DMS 273 treated with DMSO at 0.1 percent for 48 hours (cell line): ENCODE data around the gene LILRB5.
"Not testable (repeated sequence)": the region's sequence is repeated elsewhere in the genome, so short reads cannot be mapped to it uniquely, and the experiment has no call there.

Experiments
- DNase-seq: peaks from one replicate; lab custom pipeline; 2025; lab: John Stamatoyannopoulos, UW

LILRB5 gene

DNA sequence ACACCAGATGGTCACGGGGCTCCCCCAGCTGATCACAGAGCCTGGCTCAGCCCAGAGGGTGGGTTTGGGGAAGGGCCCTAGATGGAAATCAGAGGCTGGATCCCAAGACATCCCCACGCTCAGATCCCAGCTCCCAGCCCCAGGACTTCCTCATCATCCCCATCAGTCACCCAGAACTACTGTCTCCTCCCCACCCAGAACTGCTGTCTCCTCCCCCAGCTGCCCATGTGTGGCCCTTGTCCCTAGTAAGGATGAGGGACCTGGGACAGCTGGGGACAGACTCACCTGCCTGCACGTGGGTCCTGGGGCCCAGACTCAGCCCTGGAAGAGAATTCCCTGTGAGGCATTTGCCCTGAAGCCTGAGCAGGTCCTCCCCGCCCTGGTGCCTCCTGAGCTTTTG, 14.8 kb downstream of the LILRB5 start:
- not testable (repeated sequence) for DNase-seq

DNA sequence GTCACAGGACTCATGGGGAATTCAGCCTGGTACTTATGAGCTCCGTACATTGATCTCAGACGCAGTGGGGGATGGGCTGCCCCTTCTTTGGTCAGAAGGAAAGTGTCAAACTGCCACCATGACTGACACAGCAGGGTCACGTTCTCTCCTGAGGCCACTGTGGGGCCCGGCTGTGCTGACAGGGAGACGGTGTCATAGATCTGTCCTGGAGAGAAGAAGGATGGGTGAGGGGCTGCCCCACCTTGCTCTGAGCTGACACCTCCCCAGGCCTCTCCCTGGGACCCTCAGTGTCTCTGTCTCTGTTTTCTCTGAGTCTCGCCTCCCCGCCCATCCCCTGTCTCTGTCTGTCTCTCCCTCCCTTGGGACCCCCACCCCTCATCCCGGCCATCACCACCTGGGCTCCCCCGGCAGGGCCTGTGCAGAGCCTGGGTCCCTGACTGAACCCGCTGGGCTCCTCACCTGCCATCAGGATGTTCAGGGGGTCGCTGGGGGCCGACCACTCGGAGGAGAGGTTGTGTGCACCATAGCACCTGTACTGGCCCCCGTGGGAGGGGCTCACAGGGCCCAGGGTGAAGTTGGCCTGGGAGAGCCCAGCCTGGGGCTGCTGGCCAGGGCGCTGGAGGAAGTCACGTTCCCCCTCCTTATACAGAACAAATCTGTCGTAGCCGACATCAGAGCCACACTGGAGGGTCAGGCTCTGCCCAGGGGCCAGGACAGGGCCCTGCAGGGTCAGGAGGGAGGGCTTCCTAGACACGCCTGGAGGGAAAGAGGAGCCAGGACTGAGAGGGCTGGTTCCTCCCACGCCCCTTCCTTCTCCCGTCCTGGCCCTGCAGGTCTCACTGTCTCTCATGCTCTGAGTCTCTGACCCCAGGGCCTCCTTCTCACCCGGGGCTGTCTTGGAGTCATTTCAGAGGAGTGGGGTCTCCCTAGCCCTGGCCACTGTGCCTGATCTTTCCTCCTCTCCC, 16.4 kb downstream of the LILRB5 start:
- not testable (repeated sequence) for DNase-seq

DNA sequence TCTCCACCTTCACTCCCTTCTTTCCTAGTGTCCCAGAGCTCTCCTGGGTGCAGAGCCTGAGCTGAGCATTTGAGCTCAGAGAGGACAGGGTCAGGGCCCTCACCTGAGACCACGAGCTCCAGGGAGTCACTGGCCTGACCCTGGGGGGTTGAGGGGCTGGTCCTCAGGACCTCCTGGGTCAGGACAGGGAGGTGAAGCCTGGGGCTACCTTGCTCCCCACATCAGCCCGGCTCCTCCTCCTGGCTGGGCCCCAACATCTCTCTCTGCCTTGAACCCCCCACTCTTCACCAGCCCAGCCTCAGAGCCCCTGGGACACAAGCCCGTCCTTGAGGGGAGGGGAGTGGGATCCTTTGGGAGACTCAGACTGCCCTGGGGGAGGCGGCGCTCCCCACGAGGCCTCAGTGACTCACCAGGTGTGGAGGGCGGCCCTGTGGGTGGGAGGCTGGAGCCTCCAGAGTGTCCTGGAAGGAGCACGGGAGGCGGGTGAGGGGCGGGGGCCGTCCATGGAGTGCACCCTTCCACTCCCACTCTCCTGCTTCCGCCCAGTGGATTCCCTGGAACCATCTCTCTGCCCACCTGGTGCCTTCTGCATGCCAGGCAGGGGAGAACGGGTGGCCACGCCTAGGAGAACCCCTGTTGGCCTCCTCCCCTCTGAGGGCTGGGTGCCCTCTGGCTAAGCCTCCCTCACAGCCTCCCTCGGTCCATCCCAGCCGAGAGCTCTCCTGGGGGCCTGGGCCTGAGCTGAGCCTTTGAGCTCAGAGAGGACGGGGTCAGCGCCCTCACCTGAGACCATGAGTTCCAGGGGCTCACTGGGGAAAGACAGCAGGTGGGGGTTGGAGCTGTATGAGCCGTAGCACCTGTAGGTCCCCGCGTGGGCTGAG, 17.3 kb downstream of the LILRB5 start:
- not testable (repeated sequence) for DNase-seq

DNA sequence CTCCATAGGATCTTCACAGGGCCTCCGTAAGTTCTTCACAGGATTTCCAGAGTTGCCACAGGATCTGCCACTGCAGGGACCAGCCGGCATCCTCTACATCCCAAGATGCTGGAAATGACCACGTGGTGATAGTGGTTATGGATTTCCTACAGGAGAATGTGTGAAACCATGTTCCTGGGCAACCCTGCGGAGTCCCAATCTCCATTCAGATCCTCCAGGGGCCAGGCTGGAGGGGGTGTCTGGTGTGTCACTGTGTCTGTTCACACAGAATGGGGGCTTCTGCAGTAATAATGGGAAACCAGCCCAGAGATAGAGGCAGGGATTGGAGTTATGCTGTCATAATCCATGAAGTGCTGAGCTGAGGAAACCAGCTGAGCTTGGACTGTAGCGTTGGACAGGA, 23.1 kb downstream of the LILRB5 start:
- DNase-seq = no peak

DNA sequence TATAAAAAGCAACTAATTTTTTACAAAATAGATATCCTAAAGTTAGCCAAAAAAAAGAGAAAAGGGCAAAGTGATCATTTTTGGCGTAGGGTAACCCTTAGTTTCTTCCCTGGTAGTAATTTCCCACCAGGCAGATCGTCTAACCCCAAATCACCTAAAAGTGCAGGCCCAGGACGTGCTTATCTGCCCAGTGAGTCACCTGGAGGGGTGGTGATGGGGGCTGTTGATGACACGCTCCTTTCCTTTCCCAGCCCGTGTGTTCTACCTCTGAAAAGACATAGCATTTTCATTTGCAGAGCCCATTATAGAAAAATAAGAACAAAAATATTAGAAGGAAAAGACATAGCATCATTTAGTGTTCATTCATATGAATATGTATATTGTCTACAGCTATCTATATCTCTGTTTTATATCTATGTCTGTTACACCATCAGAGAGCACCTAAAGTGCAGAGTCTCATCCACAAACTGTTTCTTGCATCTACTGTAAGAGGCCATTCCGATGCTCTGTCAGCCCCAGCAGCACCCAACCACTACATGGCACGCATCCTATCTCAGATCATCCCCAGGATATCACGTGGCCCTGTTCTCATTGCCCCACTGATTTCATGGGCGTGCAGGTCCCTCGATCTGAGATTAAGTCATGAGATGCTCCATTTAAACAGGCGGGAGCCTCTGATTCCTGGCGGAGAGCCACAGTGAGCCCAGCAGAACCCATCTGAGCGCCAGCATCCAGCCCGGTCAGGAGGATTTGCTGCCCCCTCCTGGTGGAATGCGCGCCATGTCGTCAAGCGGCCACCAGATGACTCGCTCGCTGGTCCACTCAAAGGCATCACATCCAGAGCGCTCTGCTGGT, 25.8 kb downstream of the LILRB5 start:
- peak; percentile 65 for DNase-seq

DNA sequence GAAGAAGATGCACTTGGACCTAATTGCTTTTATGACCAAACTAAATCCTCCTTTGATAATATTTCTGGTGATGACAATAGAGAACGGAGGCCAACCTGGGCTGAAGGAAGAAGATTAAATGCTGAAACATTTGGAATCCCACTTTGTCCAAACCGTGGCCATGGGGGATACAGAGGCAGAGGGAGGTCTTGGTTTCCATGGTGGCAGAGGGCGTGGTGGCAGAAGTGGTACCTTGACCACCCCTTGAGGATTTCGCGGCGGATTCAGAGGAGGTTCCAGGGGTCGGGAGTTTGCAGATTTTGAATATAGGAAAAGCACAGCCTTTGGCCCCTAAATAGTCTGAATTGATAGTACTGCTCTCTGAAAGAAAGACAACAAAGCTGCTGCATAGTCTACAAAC, 27.0 kb downstream of the LILRB5 start:
- DNase-seq = no peak

DNA sequence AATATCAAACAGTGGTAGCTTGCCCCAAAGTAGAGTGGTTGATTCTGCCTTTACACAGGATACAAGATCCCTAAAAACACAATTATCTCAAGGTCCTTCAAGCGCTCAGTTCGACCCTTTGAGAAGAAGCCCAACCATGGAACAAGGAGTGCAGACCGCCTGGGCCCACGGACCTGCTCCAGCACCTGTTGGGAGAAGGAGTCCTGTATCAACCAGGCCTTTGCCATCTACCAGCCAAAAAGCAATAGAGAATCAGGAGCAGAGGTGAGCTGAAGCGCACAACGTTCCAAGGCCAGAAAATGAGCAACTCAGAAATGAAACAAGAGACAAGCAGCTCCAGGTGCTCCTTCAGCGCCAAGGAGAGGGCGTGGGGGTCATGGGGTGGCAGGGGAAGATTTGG, 27.9 kb downstream of the LILRB5 start:
- DNase-seq = no peak

DNA sequence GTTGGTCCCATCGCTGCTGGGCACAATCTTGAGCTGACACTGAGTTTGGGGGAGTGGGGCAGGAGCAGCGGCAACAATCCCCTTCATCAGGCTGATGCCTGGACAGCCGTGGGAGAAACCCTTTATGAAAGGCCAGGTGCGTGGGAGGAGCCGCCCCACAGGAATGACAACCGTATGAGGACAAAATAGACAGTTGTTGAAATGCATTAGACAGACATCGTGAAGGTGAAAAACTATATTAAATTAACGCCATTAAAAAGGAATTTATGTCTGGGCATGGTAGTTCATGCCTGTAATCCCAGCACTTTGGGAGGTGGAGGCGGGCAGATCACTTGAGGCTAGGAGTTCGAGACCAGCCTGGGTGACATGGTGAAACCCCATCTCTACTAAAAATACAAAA, 32.5 kb downstream of the LILRB5 start:
- not testable (repeated sequence) for DNase-seq

DNA sequence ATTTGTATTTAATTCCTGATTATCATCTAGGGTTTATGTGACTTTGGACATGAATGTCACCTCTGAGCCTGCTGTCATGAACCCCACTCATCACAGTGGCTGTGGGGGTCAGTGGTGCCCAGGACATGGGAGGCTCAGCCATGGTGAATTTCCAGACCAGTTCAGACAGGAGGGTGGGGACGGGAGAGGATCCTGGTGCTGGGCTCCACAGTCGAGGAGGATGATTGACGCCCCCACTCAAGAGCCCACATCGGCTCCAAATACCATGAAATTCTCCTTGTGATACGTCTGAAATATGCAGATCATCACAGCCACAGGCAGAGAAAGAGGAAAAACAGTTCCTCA, 33.2 kb downstream of the LILRB5 start:
- not testable (repeated sequence) for DNase-seq

DNA sequence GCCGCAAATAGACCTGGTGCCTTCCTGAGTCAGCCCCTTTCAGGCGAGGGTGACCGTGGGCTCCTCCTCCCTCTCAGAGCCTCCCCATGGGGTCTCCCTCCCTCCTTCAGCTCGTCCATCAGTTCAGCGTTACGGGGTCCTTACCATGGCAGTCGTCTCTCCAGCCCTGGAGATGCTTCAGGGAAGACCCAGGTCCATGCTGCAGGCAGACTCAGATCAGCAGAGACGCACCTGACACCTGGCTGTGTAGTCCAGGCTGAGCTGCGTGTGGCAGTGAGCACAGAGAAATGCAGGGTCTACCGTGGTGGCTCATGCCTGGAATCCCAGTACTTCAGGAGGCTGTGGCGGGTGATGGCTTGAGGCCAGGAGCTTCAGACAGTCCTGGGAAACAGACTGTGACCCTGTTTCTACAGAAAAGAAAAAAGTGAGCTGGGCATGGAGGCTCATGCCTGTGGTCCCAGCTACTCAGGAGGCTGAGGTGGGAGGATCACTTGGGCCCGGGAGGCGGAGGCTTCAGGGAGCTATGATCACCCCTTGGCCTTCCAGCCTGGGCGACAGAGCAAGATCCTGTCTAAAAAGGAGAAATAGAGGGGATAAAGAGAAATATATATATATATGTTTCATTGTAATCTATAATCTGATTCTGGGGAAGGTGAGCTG, 33.7 kb downstream of the LILRB5 start:
- DNase-seq = not testable (repeated sequence)

DNA sequence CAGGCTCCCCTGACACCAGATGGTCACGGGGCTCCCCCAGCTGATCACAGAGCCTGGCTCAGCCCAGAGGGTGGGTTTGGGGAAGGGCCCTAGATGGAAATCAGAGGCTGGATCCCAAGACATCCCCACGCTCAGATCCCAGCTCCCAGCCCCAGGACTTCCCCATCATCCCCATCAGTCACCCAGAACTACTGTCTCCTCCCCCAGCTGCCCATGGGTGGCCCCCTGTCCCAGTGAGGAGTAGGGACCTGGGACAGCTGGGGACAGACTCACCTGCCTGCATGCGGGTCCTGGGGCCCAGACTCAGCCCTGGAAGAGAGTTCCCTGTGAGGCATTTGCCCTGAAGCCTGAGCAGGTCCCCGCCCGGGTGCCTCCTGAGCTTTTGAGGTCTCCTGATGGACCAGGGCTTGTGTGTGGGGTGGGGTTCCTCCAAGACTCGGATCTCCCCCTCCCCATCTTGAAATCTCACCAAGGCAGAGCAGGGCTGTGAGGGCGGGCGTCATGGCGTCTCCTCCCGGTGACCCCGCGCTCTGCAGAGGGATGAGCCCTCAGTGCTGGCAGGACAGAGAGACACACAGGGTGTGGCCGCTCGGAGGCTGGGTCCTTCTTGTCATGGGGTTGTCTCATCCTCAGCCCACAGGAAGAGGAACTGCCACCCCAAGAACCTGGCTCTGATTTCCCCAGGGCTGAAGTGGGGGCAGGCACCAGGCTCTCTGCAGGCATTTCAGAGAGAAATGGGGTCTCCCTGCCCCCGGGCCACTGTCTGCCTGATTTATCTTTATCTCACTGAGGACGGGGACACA, 34.4 kb downstream of the LILRB5 start, which contains the start of gene LILRB3:
Gene LILRB3, minus strand, starts transcription at position 534 of the 803 bp plus-strand sequence. Its CDS starts 31 bp downstream, at position 503.
- not testable (repeated sequence) for DNase-seq

DNA sequence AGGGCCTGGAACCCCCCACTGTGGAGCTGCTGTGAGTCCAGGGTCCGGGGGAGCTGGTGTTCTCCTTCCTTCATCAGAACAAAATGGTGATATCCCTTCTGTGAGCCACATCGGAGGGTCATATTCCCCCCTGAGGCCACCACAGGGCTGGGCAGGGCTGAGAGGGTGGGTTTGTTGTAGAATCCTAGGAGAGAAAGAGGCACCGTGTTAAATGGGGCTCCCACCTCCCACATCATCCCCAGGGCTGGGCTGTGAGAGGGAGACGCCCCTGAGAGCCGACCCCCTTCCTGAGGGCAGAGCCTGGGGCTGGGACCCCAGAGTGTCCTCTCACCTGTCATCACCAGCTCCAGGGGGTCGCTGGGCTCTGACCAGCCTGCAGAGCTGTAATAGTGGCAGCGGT, 35.1 kb downstream of the LILRB5 start:
- not testable (repeated sequence) for DNase-seq

DNA sequence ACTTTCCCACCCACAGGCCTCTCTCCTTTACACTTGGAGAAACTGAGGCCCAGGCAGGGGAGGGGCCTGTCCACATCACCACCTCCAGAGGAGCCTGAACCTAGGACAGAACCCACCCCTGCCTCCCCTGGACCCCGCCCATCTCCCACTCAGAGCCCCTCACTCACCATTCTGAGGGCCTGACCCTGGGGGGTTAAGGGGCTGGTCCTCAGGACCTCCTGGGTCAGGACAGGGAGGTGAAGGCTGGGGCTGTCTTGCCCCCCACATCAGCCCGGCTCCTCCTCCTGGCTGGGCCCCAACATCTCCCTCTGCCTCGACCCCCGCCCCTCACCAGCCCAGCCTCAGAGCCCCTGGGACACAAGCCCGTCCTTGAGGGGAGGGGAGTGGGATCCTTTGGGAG, 37.4 kb downstream of the LILRB5 start:
- DNase-seq = not testable (repeated sequence)

DNA sequence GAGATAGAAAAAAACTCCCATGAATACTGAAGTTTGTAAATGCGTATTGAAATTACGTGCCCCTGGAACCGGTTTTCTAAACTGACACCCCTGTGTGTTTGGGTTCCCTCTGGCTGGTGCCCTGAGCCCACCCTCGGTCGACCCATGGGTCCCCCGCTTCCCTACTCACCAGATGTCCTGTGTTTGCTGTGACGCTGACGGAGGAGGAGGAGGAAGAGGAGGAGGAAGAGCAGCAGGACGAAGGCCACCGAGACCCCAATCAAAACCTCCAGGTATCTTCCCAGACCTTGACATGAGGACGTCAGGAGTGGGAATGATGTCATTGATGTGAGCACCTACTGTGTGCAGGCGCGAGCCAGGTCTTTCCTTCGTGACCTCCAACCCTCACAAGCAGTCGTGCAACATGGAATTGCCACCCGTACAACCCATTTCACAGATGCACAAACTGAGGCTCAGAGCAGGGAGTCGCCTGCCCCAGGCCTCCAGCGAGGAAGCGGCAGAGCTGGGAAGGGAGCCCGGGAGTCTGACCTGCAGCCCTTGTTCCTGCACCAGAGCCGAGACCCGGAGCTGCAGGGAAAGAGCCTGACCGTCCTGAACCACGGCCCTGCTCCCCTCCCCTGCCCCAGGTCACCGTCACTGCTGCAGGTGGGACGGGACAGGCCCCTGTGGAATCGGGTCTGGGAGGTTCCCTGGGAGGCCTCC, 38.0 kb downstream of the LILRB5 start:
- no peak for DNase-seq

DNA sequence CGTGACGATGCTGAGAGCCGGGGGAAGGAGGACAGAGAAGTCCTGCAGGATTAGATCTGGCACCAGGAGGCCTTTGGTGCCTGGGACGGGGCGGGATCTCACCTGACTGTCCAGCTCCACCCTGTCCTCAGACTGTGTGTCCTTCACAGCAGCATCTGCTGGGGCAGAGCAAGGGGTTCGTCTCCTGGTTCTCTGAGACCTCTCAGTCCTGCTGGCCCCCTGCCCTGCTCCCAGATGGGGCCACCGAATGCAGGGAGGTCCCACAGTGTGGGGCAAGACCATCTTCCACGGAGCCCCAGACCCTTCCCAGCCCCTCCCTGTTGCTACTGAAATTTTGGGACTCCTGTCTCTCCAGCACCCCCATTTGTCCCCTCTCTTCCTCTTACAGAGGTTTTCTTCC, 38.8 kb downstream of the LILRB5 start:
- DNase-seq = no peak

DNA sequence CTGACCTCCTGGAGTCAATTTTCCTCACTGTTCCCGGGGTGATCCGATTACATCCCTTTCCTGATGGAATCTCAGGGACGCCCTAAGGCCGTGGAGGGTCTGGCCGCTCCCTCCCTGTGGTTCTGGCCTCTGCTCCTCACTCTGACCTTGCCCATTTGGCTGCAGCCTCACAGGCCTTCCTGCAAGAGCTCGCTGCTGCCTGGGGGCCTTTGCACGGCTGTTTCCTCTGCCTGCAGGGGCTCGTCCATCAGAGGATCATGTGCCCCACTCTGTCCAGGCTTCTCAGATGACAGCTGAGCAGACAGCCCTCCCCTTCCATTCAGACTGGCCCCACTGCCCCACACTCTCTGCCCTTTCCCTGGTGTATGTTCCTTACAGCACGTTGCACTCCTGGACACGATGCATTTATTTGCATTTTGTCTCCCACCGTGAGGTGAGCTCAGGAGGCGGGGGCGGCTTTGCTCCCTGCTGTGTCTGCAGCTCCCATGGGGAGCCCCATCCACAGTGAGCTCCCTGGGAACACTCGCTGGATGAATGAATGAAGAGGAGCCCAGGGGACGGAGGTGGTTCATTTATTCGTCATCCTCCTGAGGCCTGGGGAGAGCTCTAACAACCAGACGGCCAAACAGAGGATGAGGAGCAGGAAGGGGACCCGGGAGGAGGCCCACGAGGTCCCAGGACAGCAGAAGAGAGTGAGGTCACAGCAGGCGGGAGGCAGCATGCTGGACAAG, 39.4 kb downstream of the LILRB5 start:
- not testable (repeated sequence) for DNase-seq

DNA sequence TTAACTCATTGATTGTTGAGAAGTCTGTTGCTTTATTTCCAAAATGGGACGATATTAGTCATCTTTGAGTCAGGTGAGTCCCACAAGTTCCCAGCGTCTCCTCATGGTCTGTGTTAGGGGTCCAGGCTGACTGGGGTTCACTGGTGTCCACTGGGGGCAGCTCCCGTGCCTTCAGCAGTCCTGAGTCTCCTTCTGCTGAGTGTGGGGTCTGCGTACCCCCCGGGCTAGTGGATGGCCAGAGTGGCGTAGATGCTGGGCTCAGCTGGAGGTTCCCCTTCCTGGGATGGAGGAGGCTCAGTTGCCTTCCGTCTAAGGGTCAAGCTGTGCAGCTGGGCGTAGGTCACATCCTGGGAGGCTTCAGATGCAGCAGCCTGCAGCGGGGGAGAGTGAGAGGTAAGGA, 40.2 kb downstream of the LILRB5 start:
- no peak for DNase-seq

DNA sequence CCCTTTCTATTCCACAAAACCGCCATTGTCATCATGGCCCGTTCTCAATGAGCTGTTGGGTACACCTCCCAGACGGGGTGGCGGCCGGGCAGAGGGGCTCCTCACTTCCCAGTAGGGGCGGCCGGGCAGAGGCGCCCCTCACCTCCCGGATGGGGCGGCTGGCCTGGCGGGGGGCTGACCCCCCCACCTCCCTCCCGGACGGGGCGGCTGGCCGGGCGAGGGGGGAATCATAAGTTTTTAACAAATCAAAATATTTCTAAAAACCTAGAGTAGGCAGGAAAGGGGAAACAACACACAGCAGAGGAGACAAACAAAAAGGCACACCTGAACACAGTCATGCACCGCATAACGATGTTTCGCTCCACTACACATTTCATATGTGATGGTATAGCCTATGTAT, 42.3 kb downstream of the LILRB5 start:
- DNase-seq = not testable (repeated sequence)

DNA sequence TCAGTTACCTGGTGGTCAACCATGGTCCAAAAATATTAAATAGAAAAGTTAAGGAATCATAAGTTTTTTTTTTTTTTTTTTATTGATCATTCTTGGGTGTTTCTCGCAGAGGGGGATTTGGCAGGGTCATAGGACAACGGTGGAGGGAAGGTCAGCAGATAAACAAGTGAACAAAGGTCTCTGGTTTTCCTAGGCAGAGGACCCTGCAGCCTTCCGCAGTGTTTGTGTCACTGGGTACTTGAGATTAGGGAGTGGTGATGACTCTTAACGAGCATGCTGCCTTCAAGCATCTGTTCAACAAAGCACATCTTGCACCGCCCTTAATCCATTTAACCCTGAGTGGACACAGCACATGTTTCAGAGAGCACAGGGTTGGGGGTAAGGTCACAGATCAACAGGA, 42.9 kb downstream of the LILRB5 start:
- not testable (repeated sequence) for DNase-seq
